NCI-H128 (cell line): ENCODE results near the gene MAMSTR.
"Not testable (repeated sequence)": the region's sequence is repeated elsewhere in the genome, so short reads cannot be mapped to it uniquely, and the experiment has no call there.

Experiments
- DNase-seq: peaks from one replicate; lab custom pipeline; 2025; ENCODE audit not compliant: unreplicated experiment; lab: John Stamatoyannopoulos, UW

MAMSTR gene

GRCh38 chr19:48686637-48687036, 32.9 kb downstream of the MAMSTR start:
- not testable (repeated sequence) for DNase-seq

GRCh38 chr19:48686088-48686487, 33.4 kb downstream of the MAMSTR start:
- no peak for DNase-seq

- no peak for DNase-seq
Measured at GRCh38 chr19:48685583-48685982, 33.9 kb downstream of the MAMSTR start.

- DNase-seq, result no peak
Measured at GRCh38 chr19:48683349-48683748, 36.2 kb downstream of the MAMSTR start.

- DNase-seq, result no peak
Measured at GRCh38 chr19:48681127-48681470, 38.4 kb downstream of the MAMSTR start.

GRCh38 chr19:48680436-48681126, 38.9 kb downstream of the MAMSTR start:
- no peak for DNase-seq

- DNase-seq, result not testable (repeated sequence)
Measured at GRCh38 chr19:48680006-48680405, 39.5 kb downstream of the MAMSTR start.

- DNase-seq, result no peak
Measured at GRCh38 chr19:48678201-48678600, 41.3 kb downstream of the MAMSTR start.

GRCh38 chr19:48676887-48677286, 42.6 kb downstream of the MAMSTR start:
- DNase-seq, result no peak

- DNase-seq, result no peak
Measured at GRCh38 chr19:48676487-48676886, 43.0 kb downstream of the MAMSTR start.

GRCh38 chr19:48674921-48675824, 44.4 kb downstream of the MAMSTR start:
- DNase-seq, result peak; percentile 77

GRCh38 chr19:48674216-48674809, 45.2 kb downstream of the MAMSTR start:
- no peak for DNase-seq

GRCh38 chr19:48673436-48674100, 46.0 kb downstream of the MAMSTR start:
- no peak for DNase-seq

GRCh38 chr19:48672994-48673393, 46.5 kb downstream of the MAMSTR start, which contains the start of gene NTN5:
Gene NTN5 (minus strand): TSS chr19:48673017. CDS start chr19:48670986, 2,031 bp downstream.
- DNase-seq, result no peak

- DNase-seq, result no peak
Measured at GRCh38 chr19:48671446-48671995, 48.0 kb downstream of the MAMSTR start.

- DNase-seq, result no peak
Measured at GRCh38 chr19:48670699-48671445, 48.7 kb downstream of the MAMSTR start.

- no peak for DNase-seq
Measured at GRCh38 chr19:48669903-48670668, 49.4 kb downstream of the MAMSTR start.

GRCh38 chr19:48668761-48669160, 50.8 kb downstream of the MAMSTR start:
- no peak for DNase-seq

GRCh38 chr19:48668332-48668731, 51.2 kb downstream of the MAMSTR start:
- no peak for DNase-seq
